ENCODE results near the gene ATF2.
"Not testable (repeated sequence)": the region's sequence is repeated elsewhere in the genome, so short reads cannot be mapped to it uniquely, and the experiment has no call there.

ATF2 gene

DNA sequence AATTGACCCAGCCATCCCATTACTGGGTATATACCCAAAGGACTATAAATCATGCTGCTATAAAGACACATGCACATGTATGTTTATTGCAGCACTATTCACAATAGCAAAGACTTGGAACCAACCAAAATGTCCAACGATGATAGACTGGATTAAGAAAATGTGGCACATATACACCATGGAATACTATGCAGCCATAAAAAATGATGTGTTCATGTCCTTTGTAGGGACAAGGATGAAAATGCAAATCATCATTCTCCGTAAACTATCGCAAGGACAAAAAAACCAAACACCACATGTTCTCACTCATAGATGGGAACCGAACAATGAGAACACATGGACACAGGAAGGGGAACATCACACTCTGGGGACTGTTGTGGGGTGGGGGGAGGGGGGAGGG, 83.9 kb downstream of the ATF2 start:
- DNase-seq (ENCODE audit: low read depth) = not testable (repeated sequence)

DNA sequence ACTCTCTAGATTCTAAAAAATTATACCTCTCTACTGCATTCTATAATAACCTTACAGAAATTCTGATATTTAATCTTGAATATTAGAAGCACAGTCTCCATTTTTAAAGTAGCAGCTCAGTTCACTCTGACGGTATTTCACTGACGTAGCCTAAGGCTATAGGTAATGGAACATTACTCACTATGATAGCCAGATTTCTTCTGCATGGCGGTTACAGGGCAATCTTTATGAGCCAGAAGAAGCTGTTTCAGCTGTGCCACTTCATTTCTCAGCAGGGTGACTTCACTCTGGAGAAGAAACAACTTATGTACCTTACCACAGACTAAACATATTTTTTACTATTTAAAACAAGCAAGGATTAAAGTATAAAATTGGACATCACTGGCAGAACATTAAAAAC, 87.5 kb downstream of the ATF2 start:
- no peak for DNase-seq (ENCODE audit: low read depth)

DNA sequence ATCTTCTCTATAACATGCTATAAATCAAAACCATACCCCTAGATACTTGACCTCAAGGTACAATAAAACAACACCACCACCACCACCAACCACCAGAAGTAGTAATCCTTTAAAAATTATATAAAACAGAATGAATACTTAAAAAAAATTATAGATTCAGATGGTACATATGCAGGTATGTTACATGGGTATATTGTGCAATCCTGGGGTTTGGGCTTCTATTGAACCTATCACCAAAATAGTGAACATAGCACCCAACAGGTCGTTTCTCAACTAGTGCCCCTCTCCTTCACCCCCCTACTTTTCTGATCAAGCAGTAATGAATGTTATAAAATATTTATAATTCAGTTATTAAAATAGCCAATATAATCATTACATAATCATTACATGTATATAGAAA, 91.7 kb downstream of the ATF2 start:
- no peak for DNase-seq (ENCODE audit: low read depth)

DNA sequence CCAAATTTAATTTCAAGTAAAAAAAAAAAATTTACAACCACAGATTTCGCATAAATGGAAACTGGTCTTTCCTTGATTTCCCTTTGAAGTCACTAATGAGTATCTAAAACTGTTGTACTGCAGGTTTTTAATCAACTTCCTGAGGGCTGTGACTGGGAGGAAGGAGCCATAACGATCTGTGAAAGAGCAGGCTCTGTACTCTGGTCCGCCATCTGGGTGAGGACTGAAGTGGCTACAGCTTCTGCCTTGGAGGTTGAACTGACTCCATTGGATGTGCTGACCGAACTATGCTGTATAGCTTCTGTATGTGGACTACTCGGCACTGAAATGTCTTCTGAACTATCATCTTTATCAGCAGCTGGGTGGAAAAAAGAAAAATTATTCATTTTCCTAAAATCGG, 93.5 kb downstream of the ATF2 start:
- DNase-seq (ENCODE audit: low read depth) = no peak

DNA sequence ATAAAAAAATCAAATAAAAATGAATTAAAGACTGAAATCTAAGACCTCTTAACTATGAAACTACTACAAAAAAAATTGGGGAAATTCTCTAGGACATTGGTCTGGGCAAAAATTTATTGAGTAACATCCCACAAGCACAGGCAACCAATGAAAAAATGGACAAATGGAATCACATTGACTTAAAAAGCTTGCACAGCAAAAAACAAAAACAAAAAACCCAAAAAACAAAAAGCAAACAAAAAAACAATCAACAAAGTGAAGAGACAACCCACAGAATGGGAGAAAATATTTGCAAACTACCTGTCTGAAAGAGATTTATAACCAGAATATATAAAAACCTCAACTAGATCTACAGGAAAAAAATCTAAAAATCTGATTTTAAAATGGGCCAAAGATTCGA, 99.5 kb downstream of the ATF2 start:
- DNase-seq (ENCODE audit: low read depth) = no peak

DNA sequence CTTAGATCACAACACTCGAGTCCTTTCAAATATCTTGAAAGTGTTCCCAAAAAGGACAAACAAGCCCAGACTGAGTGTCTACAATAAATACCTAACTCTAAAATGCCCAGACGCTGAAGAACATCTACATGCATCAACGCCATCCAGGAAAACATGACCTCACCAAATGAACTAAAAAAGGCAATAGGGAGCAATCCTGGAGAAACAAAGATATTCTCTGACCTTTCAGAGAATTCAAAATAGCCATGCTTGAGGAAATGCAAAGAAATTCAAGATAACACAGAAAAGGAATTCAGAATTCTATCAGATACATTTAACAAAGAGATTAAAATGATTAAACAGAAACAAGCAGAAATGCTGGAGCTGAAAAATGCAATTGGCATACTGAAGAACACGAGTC, 101.6 kb downstream of the ATF2 start:
- DNase-seq (ENCODE audit: low read depth) = no peak

DNA sequence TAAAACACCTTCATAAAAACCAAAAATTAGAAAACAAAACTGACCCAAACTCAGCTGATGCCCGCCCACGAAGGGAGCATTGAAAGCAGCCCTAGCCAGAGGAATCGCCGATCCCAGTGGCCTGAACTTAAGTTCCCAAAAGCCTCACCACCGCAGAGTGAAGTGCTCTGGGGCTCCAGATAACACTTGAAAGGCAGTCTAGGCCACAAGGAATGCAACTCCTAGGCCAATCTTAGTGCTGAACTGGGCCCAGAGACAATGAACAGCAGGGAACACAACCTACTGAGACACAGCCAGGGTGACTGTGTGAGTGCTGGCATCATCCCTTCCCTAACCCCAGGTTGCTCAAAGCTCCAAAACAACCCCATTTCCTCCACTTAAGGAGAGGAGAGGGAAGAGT, 103.2 kb downstream of the ATF2 start:
- DNase-seq (ENCODE audit: low read depth) = no peak

DNA sequence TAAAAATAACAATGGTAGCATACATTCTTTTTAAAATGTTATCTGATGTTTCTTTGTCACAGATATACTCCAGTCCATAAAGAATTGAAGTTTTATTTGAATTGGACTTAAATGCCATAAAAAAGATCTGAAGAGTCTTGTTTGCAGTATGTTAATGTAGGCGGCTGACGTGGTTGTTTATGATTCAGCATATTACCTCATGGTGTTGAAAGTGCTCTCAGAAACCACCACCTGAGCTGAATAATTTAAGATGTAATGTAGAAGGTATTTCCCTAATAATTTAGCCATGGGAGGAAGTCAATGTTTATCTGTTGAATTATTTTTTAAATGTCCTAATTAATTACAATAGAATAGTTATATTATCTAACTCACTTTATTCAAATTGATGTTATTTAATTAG, 104.3 kb downstream of the ATF2 start:
- DNase-seq (ENCODE audit: low read depth) = no peak

DNA sequence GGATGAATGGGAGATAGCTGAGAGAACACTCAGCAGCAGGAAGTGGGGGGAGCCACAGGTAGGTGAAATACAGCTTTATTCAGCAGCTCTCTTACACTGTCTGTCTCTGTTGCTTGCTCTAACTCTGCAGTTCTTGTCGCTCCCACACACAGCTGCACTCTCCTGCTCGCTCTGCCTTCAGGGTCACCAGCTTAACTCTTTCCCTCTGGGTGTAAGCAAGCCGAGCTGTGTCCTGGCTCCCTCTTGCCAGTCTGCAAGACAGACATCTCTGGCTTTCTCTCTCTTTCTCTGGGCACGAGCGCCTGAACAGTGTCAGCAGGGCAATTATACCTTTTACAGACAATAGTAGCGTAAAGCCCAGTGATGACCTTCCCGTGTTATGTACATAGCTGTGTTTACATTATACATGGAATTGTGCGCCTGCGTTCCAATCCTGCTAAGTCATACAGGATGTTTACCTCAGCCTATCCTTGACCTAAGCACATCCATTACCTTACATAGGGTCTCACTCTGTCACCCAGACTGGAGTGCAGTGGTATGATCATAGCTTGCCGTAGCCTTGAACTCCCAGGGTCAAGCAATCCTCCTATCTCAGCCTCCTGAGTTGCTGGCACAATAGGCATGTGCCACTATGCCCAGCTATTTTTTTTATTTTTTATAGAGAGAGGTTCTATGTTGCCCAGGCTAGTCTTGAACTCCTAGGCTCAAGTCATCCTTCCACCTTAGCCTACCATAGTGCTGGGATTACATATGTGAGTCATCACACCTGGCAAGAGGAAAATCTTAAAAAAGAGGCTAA, 105.0 kb downstream of the ATF2 start:
- no peak for DNase-seq (ENCODE audit: low read depth)

DNA sequence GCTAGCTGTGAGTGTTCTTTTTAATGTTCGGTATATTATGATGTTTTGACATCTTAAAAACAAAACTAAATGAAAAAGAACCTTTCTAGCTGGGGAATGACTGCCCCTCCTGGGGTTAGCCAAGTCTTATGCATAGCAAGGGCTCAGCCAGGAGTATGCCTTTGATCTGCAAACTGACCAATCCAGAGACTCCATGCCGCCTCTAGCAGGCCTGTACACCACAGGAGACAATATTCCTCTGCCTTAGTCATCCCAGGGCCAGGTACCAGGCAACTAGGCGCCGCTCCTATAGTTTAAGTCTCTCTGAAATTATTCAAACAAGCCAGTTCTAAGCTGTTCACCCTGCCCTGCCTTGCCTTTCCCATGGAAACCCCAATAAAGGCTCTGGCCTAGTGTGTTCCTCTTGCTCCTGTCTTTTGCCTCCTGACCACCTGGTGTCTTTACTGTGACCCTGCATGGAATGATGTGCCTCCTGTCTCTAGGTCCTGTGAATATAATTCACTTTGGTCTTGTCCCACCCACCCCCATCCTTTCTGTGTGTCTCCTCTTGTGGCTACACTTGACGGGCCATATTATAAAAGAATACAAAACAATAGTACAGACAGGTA, 110.8 kb downstream of the ATF2 start:
- DNase-seq (ENCODE audit: low read depth) = no peak

DNA sequence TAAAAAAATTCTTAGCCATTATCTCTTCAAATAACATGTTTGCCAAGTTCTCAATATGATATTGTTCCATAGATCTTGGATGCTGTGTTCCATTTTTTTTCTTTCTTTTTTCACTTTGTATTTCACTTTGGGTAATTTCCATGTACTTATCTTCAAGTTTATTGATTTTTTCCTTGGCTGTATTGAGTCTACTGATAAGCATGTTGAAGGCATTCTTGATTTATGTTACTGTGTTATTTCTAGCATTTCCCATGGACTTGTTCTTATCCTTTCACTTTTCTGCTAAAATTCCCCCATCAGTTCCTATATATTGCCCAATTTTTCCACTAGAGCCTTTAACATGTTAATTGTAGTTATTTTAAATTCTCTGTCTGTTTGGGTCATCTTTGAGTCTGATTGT, 112.0 kb downstream of the ATF2 start:
- no peak for DNase-seq (ENCODE audit: low read depth)

DNA sequence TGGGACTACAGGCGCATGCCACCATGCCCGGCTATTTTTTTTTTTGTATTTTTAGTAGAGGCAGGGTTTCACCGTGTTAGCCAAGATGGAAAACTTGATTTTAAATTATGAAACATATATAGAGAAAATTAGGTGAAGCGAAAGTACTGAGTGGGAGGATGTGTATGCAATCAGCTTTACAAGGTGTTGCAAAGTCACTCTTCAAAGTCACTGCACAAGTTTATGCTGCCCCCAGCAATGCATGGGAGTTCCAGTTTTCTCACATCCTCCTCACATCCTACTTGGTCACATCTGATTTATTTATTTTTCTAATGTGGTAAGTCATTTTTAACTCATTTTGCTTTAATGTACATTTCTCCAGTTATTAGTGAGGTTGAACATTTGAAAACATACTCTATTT, 113.7 kb downstream of the ATF2 start:
- DNase-seq (ENCODE audit: low read depth) = no peak

DNA sequence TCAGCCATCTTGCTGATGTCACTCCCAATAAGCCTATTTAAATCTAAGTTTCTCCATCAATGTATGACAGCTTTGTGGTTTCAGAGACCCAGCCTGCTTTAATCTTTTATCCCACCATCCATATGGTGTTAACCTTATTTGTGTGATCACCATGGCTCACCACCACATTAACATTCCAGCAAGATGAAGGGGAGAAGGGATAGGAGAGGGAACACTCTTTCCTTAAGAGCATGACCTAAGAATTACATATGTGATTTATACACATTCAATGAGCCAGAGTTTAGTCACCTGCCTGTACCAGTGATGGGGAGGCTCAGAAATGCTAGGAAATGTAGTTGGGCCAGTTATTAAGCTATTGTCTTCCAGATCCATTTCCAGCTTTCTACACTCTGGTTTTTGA, 118.3 kb downstream of the ATF2 start:
- DNase-seq (ENCODE audit: low read depth) = no peak

DNA sequence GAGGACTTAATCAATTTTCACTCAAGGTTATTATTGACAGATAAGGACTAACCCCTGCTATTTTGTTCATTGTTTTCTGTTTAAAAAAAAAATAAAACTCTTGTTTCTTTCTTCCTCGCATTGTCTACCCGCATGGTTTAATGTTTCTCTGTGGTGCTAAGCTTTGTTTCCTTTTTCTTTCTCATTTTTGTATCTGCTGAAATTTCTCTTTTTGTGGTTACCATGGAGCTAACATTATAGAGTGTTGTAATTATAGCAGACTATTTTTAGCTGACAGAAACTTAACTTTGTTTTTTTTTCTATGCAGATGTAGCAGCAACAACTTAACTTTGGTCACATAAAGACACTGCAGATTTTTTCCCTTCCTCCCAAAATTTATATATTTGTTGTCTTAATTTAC, 119.7 kb downstream of the ATF2 start:
- DNase-seq (ENCODE audit: low read depth) = no peak

DNA sequence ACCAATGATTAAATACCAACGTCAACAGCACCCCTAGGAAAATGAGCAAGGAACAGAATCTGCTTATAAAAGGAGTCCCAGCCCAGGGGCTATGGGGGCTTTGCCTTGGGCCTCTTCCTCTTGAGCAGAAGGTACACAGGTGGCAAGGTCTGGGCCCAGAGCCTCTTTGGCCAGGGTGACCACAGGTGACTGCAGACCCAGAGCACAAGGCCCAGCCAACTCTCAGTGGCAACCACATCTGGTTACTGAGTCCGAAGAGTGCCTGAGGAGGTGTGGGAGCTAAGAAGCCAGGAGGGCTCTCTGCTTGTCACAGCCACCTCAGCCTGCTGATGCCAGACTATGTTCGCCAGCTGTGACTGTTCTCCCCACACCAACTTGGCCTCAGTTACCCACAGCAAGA, 128.5 kb downstream of the ATF2 start:
- DNase-seq (ENCODE audit: low read depth) = no peak

DNA sequence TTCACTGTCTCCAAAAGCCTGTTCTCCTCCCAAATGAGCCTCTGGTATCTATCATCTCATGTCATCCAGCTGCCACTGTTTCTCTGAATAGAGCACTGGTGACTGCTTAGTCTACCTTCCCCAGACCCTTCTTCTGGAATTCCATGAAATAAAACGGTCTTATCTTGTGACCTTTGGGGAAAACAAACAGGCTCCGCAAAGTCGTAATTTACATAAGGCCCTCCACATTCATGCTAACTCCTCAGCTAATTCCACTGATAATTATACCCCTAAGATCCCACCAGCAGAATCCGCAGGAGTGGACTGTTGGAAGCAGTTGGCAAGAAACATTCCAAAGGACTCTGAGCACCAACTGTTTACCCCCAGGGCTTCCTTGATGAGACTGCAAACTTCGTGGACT, 129.0 kb downstream of the ATF2 start:
- DNase-seq (ENCODE audit: low read depth) = no peak

DNA sequence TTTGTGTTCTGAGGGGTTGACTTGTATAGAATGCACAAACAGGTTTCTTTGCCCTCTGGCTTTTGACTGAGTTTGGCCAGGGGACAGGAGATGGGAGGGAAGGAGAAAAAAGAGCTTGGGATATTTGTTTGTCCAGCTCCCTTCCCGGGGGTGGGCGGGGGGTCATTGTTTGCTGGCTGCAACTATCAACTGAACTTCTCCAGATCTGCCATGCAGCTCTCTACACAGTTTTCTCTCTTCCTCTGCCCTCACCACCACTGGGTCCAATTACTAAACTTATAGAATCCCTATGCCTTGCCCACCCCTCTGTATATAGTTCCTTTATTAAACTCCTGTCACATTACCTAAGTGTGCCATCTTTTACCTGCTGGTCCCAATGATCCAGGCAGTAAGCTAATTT, 130.1 kb downstream of the ATF2 start:
- DNase-seq (ENCODE audit: low read depth) = no peak

DNA sequence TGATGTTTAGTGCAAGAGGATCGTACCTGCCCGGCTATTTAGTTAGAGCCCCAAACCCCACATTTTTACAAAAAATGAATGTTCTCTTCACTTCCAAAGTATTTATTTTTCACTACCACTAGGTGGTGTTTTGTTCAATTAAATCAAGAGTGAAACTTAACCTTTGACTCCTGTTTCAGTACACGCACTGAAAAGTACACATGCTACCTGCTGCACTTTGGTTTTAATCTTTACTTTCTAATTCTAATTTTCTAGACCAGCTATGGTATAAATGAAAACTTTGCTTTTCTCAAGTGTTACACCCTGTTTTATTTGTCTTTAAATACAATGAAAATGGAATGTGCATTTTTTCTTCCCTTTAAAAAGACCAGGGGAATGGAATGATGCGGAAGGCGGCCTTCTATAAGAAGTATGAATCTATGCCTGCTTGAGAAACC, 131.4 kb downstream of the ATF2 start:
- no peak for DNase-seq (ENCODE audit: low read depth)

DNA sequence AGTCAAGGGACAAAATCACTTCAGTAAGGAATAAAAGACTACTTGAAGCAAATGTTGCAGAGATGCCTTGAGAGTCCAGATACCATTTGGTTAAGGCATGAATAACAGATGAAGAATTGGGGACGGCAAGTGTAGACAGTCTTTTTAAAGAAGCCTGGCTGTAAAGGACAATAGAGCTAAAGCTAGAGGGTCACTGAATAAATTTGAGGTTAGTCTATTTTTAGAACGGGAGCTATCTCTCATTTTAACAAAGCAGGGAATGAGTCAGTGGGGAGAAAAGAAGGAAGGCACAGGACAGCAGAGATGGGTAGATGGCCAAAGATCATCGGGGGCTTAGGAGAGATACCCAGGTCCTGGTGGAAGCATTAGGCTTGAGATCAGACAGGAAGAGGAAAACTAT, 132.2 kb downstream of the ATF2 start:
- no peak for DNase-seq (ENCODE audit: low read depth)

DNA sequence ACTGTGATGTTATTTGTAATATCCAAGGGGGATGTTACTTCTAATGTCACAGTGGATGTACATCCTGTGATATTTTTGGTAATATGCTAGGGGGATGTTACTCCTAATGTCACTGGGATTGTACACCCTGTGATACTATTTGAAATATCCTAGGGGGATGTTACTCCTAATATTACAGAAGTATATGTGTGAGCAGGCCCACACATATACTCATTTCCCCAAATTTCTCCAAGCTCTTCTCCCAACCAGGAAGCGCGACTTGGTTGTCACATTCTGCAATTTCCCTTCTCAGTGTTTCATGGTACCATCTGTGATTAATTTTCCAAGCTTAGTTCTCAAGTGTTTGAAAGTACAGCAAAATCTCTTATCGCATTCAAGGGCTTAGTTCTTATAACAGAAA, 133.3 kb downstream of the ATF2 start:
- DNase-seq (ENCODE audit: low read depth) = no peak

DNA sequence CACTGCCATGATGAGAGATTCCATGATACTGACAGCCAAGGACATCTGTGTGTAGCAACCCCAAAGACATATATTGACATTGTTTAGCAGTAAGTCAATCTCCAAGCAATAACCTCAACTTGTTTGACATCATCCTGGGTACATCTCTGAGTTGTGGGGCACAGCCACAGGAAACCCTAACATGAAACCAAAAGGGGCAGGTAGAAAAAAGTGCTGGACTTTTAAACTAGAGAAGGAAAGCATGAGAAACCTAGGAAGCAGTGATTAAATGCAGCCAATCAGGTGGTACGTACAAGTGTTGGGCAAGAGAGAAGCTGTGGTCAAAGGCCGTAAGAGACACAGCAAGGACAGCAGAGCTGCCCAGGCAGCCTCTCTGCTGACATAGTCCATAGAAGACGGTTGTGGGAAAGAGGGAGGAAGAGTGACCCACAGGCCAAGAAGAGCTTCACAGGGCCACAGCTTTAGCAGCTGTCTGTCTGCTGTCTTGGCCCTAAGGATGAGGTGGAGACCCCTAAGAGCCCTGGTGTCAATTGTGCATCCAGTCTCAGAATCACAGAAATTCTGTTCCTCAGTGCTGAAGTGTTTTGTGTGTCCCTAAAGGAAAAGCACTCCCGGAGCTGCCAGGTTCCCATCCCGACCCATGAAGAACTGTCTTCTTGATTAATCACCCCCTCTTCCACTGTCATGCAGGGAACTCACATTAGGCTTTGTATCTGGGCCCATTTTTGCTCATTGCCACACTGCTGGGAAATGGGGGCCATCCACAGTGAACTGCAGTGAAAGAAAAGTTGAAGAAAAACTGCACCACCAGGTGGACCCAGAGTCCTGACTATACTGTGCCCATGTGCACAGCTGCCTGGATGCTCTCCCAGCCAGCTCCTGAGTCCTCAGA, 137.4 kb downstream of the ATF2 start:
- no peak for DNase-seq (ENCODE audit: low read depth)

DNA sequence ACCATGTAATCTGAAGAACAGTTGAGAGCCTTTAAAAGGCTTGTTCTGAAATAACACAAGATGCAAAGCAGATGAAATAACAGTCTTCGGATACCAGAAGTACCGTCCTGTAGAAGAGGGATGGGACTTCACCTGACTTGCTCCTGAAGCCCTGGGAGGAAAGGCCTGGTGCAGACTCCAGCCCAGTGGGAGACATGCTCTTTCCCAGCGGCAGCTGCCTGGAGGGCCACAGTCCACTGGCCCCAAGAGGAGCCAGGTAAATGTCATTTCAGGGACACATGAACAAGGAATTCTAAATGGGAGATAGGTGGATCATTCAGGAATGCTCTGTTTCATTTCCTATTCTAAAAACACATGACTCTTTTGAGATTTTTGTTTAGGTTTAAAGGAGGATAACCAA, 140.2 kb downstream of the ATF2 start:
- no peak for DNase-seq (ENCODE audit: low read depth)

DNA sequence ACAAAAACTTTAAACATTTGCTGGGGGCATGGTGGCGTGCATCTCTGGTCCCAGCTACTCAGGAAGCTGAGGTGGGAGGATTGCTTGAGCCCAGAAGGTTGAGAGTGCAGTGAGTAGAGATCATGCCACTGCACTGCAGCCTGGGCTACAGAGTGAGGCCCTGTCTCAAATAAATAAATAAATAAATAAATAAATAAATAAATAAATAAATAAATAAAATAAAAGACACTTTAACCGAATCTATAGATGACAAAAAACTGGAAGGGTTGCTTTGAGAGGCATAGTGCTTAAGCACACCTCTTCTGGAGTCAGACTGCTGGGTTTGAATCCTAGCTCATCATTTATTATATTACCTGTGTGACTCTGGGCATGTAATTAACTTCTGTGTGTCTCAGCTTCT, 141.6 kb downstream of the ATF2 start:
- DNase-seq (ENCODE audit: low read depth) = no peak
